ENCODE measurements around the gene MPZL1.

DNA sequence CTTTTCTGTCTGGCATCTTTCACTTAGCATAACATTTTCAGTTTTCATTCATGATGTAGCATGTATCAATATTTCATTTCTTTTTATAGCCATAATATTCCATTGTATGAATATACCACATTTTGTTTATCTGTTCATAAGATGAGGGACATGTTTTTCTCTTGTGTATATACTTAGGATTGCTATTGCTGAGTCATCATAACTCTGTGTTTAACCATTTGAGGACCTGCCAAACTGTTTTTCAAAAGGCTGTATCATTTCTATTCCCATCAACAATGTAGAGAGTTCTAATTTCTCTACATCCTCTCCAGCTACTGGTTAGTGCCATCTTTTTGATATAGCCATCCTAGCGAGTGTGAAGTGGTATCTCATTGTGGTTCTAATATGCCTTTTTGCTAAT is 26.2 kb downstream of the MPZL1 start:
- TF ChIP-seq, protein P1, sequence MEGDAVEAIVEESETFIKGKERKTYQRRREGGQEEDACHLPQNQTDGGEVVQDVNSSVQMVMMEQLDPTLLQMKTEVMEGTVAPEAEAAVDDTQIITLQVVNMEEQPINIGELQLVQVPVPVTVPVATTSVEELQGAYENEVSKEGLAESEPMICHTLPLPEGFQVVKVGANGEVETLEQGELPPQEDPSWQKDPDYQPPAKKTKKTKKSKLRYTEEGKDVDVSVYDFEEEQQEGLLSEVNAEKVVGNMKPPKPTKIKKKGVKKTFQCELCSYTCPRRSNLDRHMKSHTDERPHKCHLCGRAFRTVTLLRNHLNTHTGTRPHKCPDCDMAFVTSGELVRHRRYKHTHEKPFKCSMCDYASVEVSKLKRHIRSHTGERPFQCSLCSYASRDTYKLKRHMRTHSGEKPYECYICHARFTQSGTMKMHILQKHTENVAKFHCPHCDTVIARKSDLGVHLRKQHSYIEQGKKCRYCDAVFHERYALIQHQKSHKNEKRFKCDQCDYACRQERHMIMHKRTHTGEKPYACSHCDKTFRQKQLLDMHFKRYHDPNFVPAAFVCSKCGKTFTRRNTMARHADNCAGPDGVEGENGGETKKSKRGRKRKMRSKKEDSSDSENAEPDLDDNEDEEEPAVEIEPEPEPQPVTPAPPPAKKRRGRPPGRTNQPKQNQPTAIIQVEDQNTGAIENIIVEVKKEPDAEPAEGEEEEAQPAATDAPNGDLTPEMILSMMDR (IDR thresholded peaks at IDR 0.05), result no peak
- TF ChIP-seq POLR2A (IDR thresholded peaks at IDR 0.05), result no peak
- no peak for TF ChIP-seq EP300 (IDR thresholded peaks at IDR 0.05)

Data from ovary (tissue), 3 donors.